HEK293 (cell line): ENCODE data around the gene SEC23B.

Experiments used
- GFI1B ChIP-seq: fragments of 450-650 bp; formaldehyde crosslinking; IDR thresholded peaks from 2 replicates; pipeline ENCODE4 v1.5.1; 2016; ENCODE audit warnings: missing biosample characterization, missing genetic modification characterization
- GLIS2 ChIP-seq: fragments of 450-650 bp; formaldehyde crosslinking; IDR thresholded peaks from 2 replicates; pipeline ENCODE4 v1.5.1; 2016; ENCODE audit warnings: missing biosample characterization, missing genetic modification characterization
- HOXC10 ChIP-seq: sonication (generic); formaldehyde crosslinking; IDR thresholded peaks from 2 replicates; pipeline ENCODE4 v1.8.1; 2023; ENCODE audit warnings: mild to moderate bottlenecking, missing genetic modification reagents
- MEIS1 ChIP-seq: sonication (generic); formaldehyde crosslinking; IDR thresholded peaks from 2 replicates; pipeline ENCODE4 v1.8.1; 2022; ENCODE audit warnings: missing genetic modification reagents, mild to moderate bottlenecking, borderline replicate concordance
- MYNN ChIP-seq: fragments of 450-650 bp; formaldehyde crosslinking; IDR thresholded peaks from 2 replicates; pipeline ENCODE4 v1.5.1; 2016; ENCODE audit warnings: missing biosample characterization, missing genetic modification characterization, borderline replicate concordance
- MZF1 ChIP-seq: fragments of 450-650 bp; formaldehyde crosslinking; IDR thresholded peaks from 2 replicates; pipeline ENCODE4 v1.5.1; 2017; ENCODE audit warnings: missing biosample characterization, missing genetic modification characterization, borderline replicate concordance
- RBAK ChIP-seq: fragments of 450-650 bp; formaldehyde crosslinking; IDR thresholded peaks from 2 replicates; pipeline ENCODE4 v1.5.1; 2016; ENCODE audit warnings: missing biosample characterization, missing genetic modification characterization
- ZBTB8A ChIP-seq: fragments of 450-650 bp; formaldehyde crosslinking; IDR thresholded peaks from 2 replicates; pipeline ENCODE4 v1.5.1; 2016; ENCODE audit warnings: missing biosample characterization, missing genetic modification characterization
- ZFHX2 ChIP-seq: fragments of 450-650 bp; formaldehyde crosslinking; conservative IDR thresholded peaks from 2 replicates; pipeline ENCODE4 v1.5.1; 2016; ENCODE audit warnings: missing biosample characterization, missing genetic modification characterization
- ZFP3 ChIP-seq: fragments of 450-650 bp; formaldehyde crosslinking; IDR thresholded peaks from 2 replicates; pipeline ENCODE4 v1.5.1; 2016; ENCODE audit warnings: low read depth, missing biosample characterization, missing genetic modification characterization
- ZFP41 ChIP-seq: fragments of 450-650 bp; formaldehyde crosslinking; IDR thresholded peaks from 2 replicates; pipeline ENCODE4 v1.5.1; 2016; ENCODE audit warnings: missing biosample characterization, missing genetic modification characterization, borderline replicate concordance
- ZNF114 ChIP-seq: fragments of 450-650 bp; formaldehyde crosslinking; IDR thresholded peaks from 2 replicates; pipeline ENCODE4 v1.5.0; 2017; ENCODE audit warnings: missing biosample characterization, missing genetic modification characterization
- ZNF148 ChIP-seq: fragments of 450-650 bp; formaldehyde crosslinking; IDR thresholded peaks from 2 replicates; pipeline ENCODE4 v1.5.0; 2017; ENCODE audit warnings: missing biosample characterization, missing genetic modification characterization, borderline replicate concordance
- ZNF155 ChIP-seq: fragments of 450-650 bp; formaldehyde crosslinking; IDR thresholded peaks from 2 replicates; pipeline ENCODE4 v1.5.1; 2016; ENCODE audit warnings: missing biosample characterization, missing genetic modification characterization
- ZNF16 ChIP-seq: fragments of 450-650 bp; formaldehyde crosslinking; IDR thresholded peaks from 2 replicates; pipeline ENCODE4 v1.5.1; 2016; ENCODE audit warnings: low read depth, missing biosample characterization, missing genetic modification characterization
- ZNF169 ChIP-seq: fragments of 450-650 bp; formaldehyde crosslinking; IDR thresholded peaks from 2 replicates; pipeline ENCODE4 v1.5.1; 2016; ENCODE audit warnings: missing biosample characterization, missing genetic modification characterization
- ZNF19 ChIP-seq: fragments of 450-650 bp; formaldehyde crosslinking; IDR thresholded peaks from 2 replicates; pipeline ENCODE4; 2016; ENCODE audit warnings: missing biosample characterization, missing genetic modification characterization, low read depth
- ZNF202 ChIP-seq: fragments of 450-650 bp; formaldehyde crosslinking; IDR thresholded peaks from 2 replicates; pipeline ENCODE4 v1.5.1; 2016; ENCODE audit warnings: missing biosample characterization, missing genetic modification characterization, borderline replicate concordance
- ZNF223 ChIP-seq: fragments of 450-650 bp; formaldehyde crosslinking; IDR thresholded peaks from 2 replicates; pipeline ENCODE4 v1.5.1; 2016; ENCODE audit warnings: missing biosample characterization, missing genetic modification characterization
- ZNF266 ChIP-seq: fragments of 450-650 bp; formaldehyde crosslinking; IDR thresholded peaks from 2 replicates; pipeline ENCODE4 v1.5.1; 2016; ENCODE audit warnings: missing biosample characterization, missing genetic modification characterization, low read depth
- ZNF274 ChIP-seq, 2 experiments: fragments of 200-500 bp in 1 of 2; fragments of 450-650 bp in 1 of 2; sonication (Bioruptor generic) in 1 of 2; formaldehyde crosslinking in 1 of 2; IDR thresholded peaks; 2 replicates each; pipeline versions ENCODE4 v1.5.1 to v1.6.1; 2014 to 2016; ENCODE audit warnings: borderline replicate concordance in 1 of 2, inconsistent platforms in 1 of 2, low read length in 1 of 2, missing biosample characterization in 1 of 2, missing genetic modification characterization in 1 of 2
- ZNF341 ChIP-seq: fragments of 450-650 bp; formaldehyde crosslinking; IDR thresholded peaks from 2 replicates; pipeline ENCODE4; 2016; ENCODE audit warnings: low read depth, missing biosample characterization, missing genetic modification characterization
- ZNF37A ChIP-seq: fragments of 450-650 bp; IDR thresholded peaks from 2 replicates; pipeline ENCODE4 v1.5.1; 2018; ENCODE audit warnings: missing biosample characterization, missing genetic modification characterization
- ZNF394 ChIP-seq: fragments of 450-650 bp; formaldehyde crosslinking; IDR thresholded peaks from 2 replicates; pipeline ENCODE4 v1.5.1; 2016; ENCODE audit warnings: missing biosample characterization, missing genetic modification characterization, mild to moderate bottlenecking, moderate library complexity, borderline replicate concordance
- ZNF48 ChIP-seq: fragments of 450-650 bp; formaldehyde crosslinking; IDR thresholded peaks from 2 replicates; pipeline ENCODE4 v1.5.1; 2016; ENCODE audit warnings: missing biosample characterization, missing genetic modification characterization
- ZNF521 ChIP-seq: fragments of 450-650 bp; formaldehyde crosslinking; IDR thresholded peaks from 2 replicates; pipeline ENCODE4 v1.5.1; 2017; ENCODE audit warnings: missing biosample characterization, mild to moderate bottlenecking, missing genetic modification characterization
- ZNF629 ChIP-seq: fragments of 450-650 bp; formaldehyde crosslinking; IDR thresholded peaks from 2 replicates; pipeline ENCODE4 v1.5.1; 2017; ENCODE audit warnings: missing biosample characterization, missing genetic modification characterization
- ZNF692 ChIP-seq: fragments of 450-650 bp; formaldehyde crosslinking; IDR thresholded peaks from 2 replicates; pipeline ENCODE4 v1.5.1; 2016; ENCODE audit warnings: missing biosample characterization, missing genetic modification characterization
- ZNF701 ChIP-seq: fragments of 450-650 bp; formaldehyde crosslinking; IDR thresholded peaks from 2 replicates; pipeline ENCODE4 v1.5.1; 2016; ENCODE audit warnings: missing biosample characterization, missing genetic modification characterization
- ZSCAN30 ChIP-seq: fragments of 450-650 bp; IDR thresholded peaks from 2 replicates; pipeline ENCODE4 v1.5.1; 2018; ENCODE audit warnings: missing biosample characterization, mild to moderate bottlenecking, missing genetic modification characterization, moderate library complexity
- TF ChIP-seq, protein P1 (sequence below): fragments of 450-650 bp; formaldehyde crosslinking; IDR thresholded peaks from 2 replicates; pipeline ENCODE4 v1.5.1; 2016; ENCODE audit warnings: missing biosample characterization, missing genetic modification characterization
- TF ChIP-seq, protein P2 (sequence below): fragments of 450-650 bp; formaldehyde crosslinking; IDR thresholded peaks from 2 replicates; pipeline ENCODE4 v1.5.1; 2016; ENCODE audit warnings: missing biosample characterization, missing genetic modification characterization

Gene SEC23B

DNA sequence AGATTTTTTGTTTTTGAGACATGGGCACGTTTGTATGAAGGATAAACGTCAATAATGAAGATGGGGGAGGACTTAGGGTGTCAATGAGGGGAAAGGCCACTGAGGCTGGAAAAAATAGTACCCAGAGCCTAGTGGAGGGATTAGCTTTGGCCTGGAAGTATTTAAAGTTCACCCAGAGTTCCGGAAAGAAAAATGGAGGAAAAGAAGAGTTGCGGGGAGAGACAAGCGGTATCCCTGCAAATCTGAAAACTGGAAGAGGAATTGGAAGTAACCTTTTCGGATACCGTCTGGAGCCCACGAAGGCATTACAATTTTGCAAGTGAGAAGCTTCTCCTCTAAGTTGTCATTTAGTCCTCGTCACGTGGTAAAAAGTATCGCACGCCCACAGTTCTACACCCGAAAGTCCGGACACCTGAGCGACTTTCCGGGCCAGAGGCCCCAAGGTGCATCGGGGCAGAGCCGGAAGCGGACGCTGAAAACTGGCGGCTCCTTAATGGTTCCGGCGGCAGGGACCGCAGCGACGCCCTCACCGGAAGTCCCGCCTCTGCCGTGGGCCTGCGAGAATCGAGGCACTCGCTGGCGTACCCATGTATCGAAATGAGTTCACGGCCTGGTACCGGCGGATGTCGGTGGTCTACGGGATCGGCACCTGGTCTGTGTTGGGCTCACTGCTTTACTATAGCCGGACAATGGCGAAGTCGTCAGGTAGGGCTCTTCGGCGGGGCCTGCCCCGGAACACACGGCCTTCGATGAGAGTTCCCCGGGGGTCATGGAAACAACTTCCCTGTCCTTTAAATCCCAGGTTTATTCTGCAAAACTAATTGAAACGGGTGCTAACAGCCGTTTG lies 59.4 kb downstream of the SEC23B start, which contains the start of gene SMIM26 (continued):
- TF ChIP-seq, protein P1, sequence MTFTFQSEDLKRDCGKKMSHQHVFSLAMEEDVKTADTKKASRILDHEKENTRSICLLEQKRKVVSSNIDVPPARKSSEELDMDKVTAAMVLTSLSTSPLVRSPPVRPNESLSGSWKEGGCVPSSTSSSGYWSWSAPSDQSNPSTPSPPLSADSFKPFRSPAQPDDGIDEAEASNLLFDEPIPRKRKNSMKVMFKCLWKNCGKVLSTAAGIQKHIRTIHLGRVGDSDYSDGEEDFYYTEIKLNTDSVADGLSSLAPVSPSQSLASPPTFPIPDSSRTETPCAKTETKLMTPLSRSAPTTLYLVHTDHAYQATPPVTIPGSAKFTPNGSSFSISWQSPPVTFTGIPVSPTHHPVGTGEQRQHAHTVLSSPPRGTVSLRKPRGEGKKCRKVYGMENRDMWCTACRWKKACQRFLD, result no peak
- TF ChIP-seq ZNF148, result no peak
- TF ChIP-seq MEIS1 (CRISPR knock-in tag), result no peak
- 0 out of 2 replicates have a peak, but pooled peaks have one; percentile 39 for TF ChIP-seq ZSCAN30 (tag by site-specific recombination)
- TF ChIP-seq ZNF521 (tag by site-specific recombination), result no peak
- TF ChIP-seq ZNF48 (tag by site-specific recombination), result no peak
- TF ChIP-seq, protein P2, sequence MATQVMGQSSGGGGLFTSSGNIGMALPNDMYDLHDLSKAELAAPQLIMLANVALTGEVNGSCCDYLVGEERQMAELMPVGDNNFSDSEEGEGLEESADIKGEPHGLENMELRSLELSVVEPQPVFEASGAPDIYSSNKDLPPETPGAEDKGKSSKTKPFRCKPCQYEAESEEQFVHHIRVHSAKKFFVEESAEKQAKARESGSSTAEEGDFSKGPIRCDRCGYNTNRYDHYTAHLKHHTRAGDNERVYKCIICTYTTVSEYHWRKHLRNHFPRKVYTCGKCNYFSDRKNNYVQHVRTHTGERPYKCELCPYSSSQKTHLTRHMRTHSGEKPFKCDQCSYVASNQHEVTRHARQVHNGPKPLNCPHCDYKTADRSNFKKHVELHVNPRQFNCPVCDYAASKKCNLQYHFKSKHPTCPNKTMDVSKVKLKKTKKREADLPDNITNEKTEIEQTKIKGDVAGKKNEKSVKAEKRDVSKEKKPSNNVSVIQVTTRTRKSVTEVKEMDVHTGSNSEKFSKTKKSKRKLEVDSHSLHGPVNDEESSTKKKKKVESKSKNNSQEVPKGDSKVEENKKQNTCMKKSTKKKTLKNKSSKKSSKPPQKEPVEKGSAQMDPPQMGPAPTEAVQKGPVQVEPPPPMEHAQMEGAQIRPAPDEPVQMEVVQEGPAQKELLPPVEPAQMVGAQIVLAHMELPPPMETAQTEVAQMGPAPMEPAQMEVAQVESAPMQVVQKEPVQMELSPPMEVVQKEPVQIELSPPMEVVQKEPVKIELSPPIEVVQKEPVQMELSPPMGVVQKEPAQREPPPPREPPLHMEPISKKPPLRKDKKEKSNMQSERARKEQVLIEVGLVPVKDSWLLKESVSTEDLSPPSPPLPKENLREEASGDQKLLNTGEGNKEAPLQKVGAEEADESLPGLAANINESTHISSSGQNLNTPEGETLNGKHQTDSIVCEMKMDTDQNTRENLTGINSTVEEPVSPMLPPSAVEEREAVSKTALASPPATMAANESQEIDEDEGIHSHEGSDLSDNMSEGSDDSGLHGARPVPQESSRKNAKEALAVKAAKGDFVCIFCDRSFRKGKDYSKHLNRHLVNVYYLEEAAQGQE (tag by site-specific recombination), result no peak; the same call in 1 of the 2 replicates
- TF ChIP-seq ZNF19 (tag by site-specific recombination), result no peak
- TF ChIP-seq ZNF274 (IDR thresholded peaks at IDR 0.05; ENCODE audit: low read length), result no peak
- no peak for TF ChIP-seq ZNF274 (tag by site-specific recombination; IDR thresholded peaks at IDR 0.05; ENCODE audit: borderline replicate concordance)
- peak; percentile 83 for TF ChIP-seq ZBTB8A (tag by site-specific recombination)
- TF ChIP-seq ZFP3 (tag by site-specific recombination), result 0 out of 2 replicates have a peak, but pooled peaks have one; percentile 18
- TF ChIP-seq ZNF16 (tag by site-specific recombination), result no peak
- no peak for TF ChIP-seq GFI1B (tag by site-specific recombination)
- TF ChIP-seq ZNF701 (tag by site-specific recombination), result no peak
- no peak for TF ChIP-seq RBAK
- no peak for TF ChIP-seq MYNN (tag by site-specific recombination)
- TF ChIP-seq GLIS2 (tag by site-specific recombination), result 0 out of 2 replicates have a peak, but pooled peaks have one; percentile 18
- TF ChIP-seq ZNF169 (tag by site-specific recombination), result no peak
- TF ChIP-seq ZNF341 (tag by site-specific recombination), result no peak
- TF ChIP-seq HOXC10, result no peak
- TF ChIP-seq ZNF629 (tag by site-specific recombination), result peak; percentile 77
- no peak for TF ChIP-seq ZFP41
- TF ChIP-seq ZNF155 (tag by site-specific recombination), result no peak
- TF ChIP-seq ZFHX2 (tag by site-specific recombination), result peak; percentile 67
- TF ChIP-seq ZNF202 (tag by site-specific recombination), result no peak
- TF ChIP-seq MZF1 (tag by site-specific recombination), result 0 out of 2 replicates have a peak, but pooled peaks have one; percentile 24
- no peak for TF ChIP-seq ZNF37A (tag by site-specific recombination)
- TF ChIP-seq ZNF223, result no peak
- TF ChIP-seq ZNF114 (tag by site-specific recombination), result no peak
- TF ChIP-seq ZNF394 (tag by site-specific recombination), result peak; percentile 94
- TF ChIP-seq ZNF692, result peak; percentile 82
- no peak for TF ChIP-seq ZNF266 (tag by site-specific recombination)
